Measurements from ENCODE around the gene TRIM71.
"Not testable (repeated sequence)": the region's sequence is repeated elsewhere in the genome, so short reads cannot be mapped to it uniquely, and the experiment has no call there.

GRCh38 chr3:32902887-32903371 lies 85.1 kb downstream of the TRIM71 start:
- peak in 1 of 4 experiments; percentile 18 for TF ChIP-seq CTCF (IDR thresholded peaks at IDR 0.05)
- TF ChIP-seq POLR2A, POLR2AphosphoS5 (IDR thresholded peaks at IDR 0.05): not testable (repeated sequence)
